KMS-11 (cell line): ENCODE results near the gene EEFSEC.

Source experiments
- H2AFZ ChIP-seq: fragments of 200-600 bp; sonication (generic); 2 replicates; pipeline ENCODE4 v1.6.1; 2016; ENCODE audit warnings: antibody characterized with exemption, mixed run types, low read depth
- H3K27ac ChIP-seq: fragments of 200-600 bp; sonication (generic); 2 replicates; pipeline ENCODE4 v1.6.1; 2016; ENCODE audit warnings: mild to moderate bottlenecking, mixed run types
- H3K27me3 ChIP-seq: fragments of 200-600 bp; sonication (generic); 2 replicates; pipeline ENCODE4 v1.6.1; 2017; ENCODE audit warnings: mild to moderate bottlenecking, low read depth, mixed run types, moderate library complexity; ENCODE audit not compliant: insufficient read depth
- H3K36me3 ChIP-seq: fragments of 200-600 bp; sonication (generic); 2 replicates; pipeline ENCODE4 v1.6.1; 2017; ENCODE audit warnings: mild to moderate bottlenecking, mixed run types; ENCODE audit not compliant: insufficient read depth
- H3K4me1 ChIP-seq: fragments of 200-600 bp; sonication (generic); 2 replicates; pipeline ENCODE4 v1.6.1; 2016; ENCODE audit warnings: mild to moderate bottlenecking, low read depth, mixed run types; ENCODE audit not compliant: poor library complexity, severe bottlenecking
- H3K4me2 ChIP-seq: fragments of 200-600 bp; sonication (generic); 2 replicates; pipeline ENCODE4 v1.7.0; 2016; ENCODE audit warnings: mild to moderate bottlenecking, mixed run types
- H3K4me3 ChIP-seq: fragments of 200-600 bp; sonication (generic); IDR thresholded peaks from 2 replicates; pipeline ENCODE4 v1.6.1; 2017; ENCODE audit warnings: low read depth, low read length, mixed read lengths; ENCODE audit not compliant: insufficient read depth
- H3K79me2 ChIP-seq: fragments of 200-600 bp; sonication (generic); 2 replicates; pipeline ENCODE4 v1.6.1; 2016; ENCODE audit warnings: low read depth, mixed run types; ENCODE audit not compliant: insufficient read depth
- H3K9ac ChIP-seq: fragments of 200-600 bp; sonication (generic); 2 replicates; pipeline ENCODE4 v1.6.1; 2016; ENCODE audit warnings: mild to moderate bottlenecking, mixed run types
- H4K20me1 ChIP-seq: fragments of 200-600 bp; sonication (generic); 2 replicates; pipeline ENCODE4 v1.6.1; 2016; ENCODE audit warnings: mild to moderate bottlenecking, mixed run types; ENCODE audit not compliant: insufficient read depth
- TF ChIP-seq, protein P1 (sequence below): fragments of 200-600 bp; sonication (generic); conservative IDR thresholded peaks from 2 replicates; pipeline ENCODE4 v1.6.1; 2017; ENCODE audit warnings: low read depth, mild to moderate bottlenecking, antibody characterized with exemption, low read length, moderate library complexity, mixed read lengths

EEFSEC gene

DNA sequence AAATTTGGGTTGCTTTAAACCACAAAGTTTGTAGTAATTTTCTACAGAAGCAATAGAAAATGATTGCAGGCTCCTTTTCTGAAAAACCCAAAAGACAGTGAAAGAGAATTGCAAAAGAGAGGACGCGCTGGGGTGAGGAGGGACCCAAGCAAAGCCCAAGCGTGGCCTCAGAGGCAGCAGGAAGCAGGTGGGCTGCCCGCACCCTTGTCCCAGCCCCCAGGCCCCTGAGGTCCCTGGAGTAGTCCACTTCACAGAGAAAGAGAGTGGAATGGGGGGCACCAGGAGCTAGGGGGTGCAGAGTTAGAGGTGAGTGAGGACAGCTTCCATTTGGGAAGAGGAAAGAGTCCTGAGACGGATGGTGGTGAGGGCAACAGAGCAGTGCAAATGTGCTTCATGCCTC lies 301.8 kb downstream of the EEFSEC start:
- peaks cover 92% of the 10 kb centered on the region for H3K27me3 ChIP-seq
- no peak overlapping the region for H3K27ac ChIP-seq
- no peak overlapping the region for H3K4me3 ChIP-seq
- H3K79me2 ChIP-seq: no peaks in the 10 kb centered on the region
- H3K4me1 ChIP-seq: no peaks in the 10 kb centered on the region
- no peaks in the 10 kb centered on the region for H4K20me1 ChIP-seq
- no peak overlapping the region for H3K4me2 ChIP-seq
- TF ChIP-seq, protein P1, sequence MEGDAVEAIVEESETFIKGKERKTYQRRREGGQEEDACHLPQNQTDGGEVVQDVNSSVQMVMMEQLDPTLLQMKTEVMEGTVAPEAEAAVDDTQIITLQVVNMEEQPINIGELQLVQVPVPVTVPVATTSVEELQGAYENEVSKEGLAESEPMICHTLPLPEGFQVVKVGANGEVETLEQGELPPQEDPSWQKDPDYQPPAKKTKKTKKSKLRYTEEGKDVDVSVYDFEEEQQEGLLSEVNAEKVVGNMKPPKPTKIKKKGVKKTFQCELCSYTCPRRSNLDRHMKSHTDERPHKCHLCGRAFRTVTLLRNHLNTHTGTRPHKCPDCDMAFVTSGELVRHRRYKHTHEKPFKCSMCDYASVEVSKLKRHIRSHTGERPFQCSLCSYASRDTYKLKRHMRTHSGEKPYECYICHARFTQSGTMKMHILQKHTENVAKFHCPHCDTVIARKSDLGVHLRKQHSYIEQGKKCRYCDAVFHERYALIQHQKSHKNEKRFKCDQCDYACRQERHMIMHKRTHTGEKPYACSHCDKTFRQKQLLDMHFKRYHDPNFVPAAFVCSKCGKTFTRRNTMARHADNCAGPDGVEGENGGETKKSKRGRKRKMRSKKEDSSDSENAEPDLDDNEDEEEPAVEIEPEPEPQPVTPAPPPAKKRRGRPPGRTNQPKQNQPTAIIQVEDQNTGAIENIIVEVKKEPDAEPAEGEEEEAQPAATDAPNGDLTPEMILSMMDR: no peak
- no peak overlapping the region for H3K9ac ChIP-seq
- H3K36me3 ChIP-seq: no peaks in the 10 kb centered on the region
- H2AFZ ChIP-seq: no peak overlapping the region

DNA sequence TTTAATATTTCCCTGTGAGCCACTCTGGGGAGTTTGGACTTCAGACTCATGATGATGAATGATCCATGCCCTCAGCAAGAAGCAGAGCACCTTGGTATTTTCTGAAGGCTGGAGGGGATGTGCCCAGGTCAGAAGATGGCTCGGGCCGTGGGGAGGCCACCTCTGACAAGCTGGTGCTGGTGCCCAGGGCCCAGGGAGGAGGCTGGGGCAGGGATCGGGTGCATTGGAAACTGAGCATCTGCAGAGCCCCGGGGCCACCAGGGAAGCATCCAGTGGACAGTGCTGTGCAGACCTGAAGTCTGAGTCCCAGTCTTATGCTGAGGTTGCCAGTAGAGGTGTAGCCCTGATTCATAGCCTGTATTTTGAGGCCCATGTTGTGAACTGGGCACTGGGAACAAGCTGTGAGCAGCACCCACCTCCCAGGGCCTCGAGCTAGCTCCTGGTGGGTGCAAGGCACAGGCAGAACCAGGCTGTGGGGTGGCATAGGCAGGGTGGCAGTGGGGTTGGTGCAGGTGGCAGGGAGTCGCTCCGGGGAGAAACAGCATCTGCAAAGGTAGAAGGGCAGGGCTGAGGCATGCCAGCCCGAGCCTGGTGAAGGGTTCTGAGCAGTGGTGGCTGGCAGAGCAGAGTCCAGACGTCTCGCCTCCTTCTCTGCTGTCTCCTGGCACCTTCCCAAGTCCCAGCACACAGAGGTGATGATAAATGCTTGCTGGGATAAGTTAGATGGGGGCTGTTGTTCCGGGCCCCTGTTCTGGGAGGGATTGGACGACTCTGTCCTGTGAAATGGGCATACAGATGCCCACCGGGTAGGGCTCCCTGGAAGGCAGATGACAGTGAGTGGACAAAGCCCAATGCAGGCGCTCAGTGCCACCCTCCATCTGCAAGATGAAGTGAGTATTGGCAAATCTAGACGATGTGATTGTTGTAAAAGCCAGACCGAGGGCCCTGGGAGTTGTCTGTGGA lies 302.8 kb downstream of the EEFSEC start:
- no peak overlapping the region for H2AFZ ChIP-seq
- no peak overlapping the region for H3K27ac ChIP-seq
- TF ChIP-seq, protein P1: no peak
- no peak overlapping the region for H3K9ac ChIP-seq
- no peak overlapping the region for H3K4me3 ChIP-seq
- H3K27me3 ChIP-seq: peaks cover 95% of the 10 kb centered on the region
- H4K20me1 ChIP-seq: no peaks in the 10 kb centered on the region
- no peaks in the 10 kb centered on the region for H3K4me1 ChIP-seq
- no peaks in the 10 kb centered on the region for H3K36me3 ChIP-seq
- H3K79me2 ChIP-seq: no peaks in the 10 kb centered on the region
- no peak overlapping the region for H3K4me2 ChIP-seq

DNA sequence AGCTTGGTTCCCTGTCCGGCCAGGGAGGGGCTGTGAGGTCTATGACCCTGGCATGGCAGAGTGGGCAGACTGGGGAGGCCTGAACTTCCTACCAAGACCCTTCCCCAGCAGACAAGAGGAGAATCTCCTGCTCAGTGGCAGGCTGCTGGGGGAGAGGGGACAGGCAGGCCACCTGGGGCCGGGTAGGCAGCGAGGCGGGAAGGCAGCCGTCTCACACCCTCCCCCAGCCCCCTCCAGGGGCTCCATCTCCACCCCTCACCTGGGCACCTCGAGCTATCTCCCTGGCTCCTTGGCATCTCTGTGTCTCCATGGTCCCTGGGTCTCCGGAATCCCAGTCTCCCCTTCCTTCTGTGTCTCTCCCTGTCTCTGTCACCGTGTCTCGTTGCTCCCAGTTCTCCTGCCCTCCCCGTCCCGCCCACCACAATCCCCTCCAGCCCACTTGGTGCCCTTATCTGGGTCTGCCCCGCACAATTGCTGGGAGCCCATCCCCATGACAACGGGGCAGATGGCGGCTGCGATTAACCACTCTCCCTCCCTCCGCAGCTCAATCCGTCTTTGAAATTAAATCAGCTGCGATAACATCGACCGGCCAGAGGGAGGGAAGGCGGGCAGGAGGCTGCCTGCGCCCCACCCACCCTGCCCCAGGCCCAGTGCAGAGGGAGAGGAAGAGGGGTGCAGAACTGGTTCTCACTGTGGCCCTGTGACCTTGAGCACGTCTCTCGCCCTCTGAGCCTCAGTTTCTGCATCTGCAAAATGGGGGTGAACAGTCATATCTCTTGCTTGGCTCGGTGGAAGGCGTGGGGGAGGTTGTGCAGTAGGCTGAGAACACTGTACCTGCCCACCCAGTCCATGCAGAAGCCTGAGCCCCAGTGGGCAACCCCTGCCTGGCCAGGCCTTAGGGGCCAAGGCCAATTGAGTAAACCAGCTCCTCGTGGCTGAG lies 303.8 kb downstream of the EEFSEC start:
- Histone ChIP-seq H3K4me1 (no peaks in the 10 kb centered on the region), H3K4me3 (no peak overlapping the region), H3K79me2 (no peaks in the 10 kb centered on the region), H3K4me2 (no peak overlapping the region), H3K27me3 (peaks cover 94% of the 10 kb centered on the region), H3K27ac (no peak overlapping the region), H3K36me3 (no peaks in the 10 kb centered on the region), H4K20me1 (no peaks in the 10 kb centered on the region), H2AFZ (no peak overlapping the region), H3K9ac (no peak overlapping the region)
- TF ChIP-seq, protein P1: no peak

DNA sequence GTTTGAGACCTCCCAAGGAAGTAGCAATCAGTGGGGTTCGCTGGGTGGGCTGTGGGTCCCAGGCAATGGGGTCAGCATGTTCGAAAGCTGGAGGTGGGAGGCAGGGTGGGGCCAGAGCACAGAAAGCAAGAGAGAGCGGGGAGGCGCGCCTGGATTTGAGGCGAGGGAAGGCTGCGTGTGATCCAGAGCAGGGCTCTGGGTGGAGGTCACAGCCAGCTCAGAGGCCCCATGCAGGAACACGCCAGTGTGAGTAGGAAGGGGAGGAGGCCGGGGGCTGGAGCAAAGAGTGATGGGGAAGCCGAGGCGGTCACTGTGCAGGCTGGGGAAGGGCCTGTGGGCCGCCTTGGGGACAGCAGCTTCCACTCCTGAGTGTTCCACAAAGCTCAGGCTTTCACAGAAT lies 304.7 kb downstream of the EEFSEC start:
- Histone ChIP-seq H3K4me3 (no peak overlapping the region), H3K4me1 (no peaks in the 10 kb centered on the region), H3K27me3 (peaks cover 94% of the 10 kb centered on the region), H3K9ac (no peak overlapping the region), H3K4me2 (no peak overlapping the region), H3K27ac (no peak overlapping the region), H4K20me1 (no peaks in the 10 kb centered on the region), H3K79me2 (no peaks in the 10 kb centered on the region), H3K36me3 (no peaks in the 10 kb centered on the region), H2AFZ (no peak overlapping the region)
- TF ChIP-seq, protein P1: no peak
